ENCODE results near the gene HIRIP3.
A peak's percentile ranks its signal among the peaks of the same experiment; 100 is the strongest.
"Not testable (repeated sequence)": the region's sequence is repeated elsewhere in the genome, so short reads cannot be mapped to it uniquely, and the experiment has no call there.

HIRIP3 gene

GRCh38 chr16:29982560-29983419, 12.6 kb downstream of the HIRIP3 start:
- no peak for DNase-seq

- DNase-seq: no peak
Observed at GRCh38 chr16:29978564-29979270, 16.7 kb downstream of the HIRIP3 start.

- DNase-seq: no peak
Observed at GRCh38 chr16:29978081-29978480, 17.3 kb downstream of the HIRIP3 start.

DNA sequence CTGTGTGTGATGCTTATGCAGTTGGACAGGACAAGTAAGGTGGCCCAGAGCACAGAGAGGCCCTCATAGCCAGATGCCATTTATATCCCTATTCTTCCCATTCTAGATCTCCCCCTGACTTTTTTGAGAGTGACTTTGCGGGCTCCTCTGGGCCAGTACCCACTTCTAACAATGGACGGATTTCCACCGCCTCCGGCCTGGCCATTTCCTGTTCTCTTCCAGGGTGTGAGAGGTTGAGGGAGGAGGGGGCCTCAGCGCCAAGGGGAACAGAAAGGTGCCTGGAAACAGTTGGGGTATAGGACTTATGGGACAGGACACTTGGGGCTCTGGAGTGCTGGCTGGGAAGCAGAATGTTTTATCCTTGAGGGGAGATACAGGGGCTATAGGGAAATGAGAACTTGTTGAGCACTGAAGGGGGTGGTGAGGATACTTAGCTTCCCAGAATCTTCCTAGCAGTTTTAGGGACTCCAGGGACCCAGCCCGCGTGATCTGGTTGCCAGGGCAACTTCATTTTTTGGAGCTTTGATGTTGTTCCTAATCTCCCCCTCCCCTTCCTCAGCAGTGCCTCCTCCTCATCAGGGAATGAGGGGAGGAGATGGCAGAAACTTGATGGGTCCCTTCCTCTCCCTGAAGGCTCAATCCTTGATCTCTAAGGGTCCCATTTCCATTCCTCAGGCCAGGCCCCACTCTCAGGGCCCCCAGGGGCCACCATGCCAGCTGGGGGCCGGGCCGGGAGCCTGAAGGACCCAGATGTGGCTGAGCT, 18.2 kb downstream of the HIRIP3 start:
- no peak for DNase-seq

- DNase-seq: no peak
Observed at GRCh38 chr16:29975811-29976511, 19.5 kb downstream of the HIRIP3 start.

DNA sequence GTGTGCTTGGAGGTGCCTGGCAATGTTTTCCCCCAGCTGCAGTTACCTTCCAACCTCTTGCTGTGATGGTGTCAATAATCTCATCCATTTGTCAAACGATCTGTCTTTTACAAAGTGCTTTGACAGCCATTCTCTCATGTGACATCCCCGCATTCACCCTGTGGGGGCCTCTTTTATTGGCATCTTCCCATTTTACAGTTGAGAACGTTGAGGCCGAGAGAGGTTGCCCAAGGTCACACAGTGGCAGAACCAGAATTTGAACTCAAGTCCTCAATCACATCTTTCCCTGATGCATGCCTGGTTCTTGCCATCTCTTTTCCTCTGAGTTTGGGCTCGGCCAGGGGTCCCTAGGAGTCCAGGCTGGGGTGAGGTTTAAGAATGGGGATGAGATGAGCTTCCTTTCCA, 20.3 kb downstream of the HIRIP3 start:
- no peak for DNase-seq

DNA sequence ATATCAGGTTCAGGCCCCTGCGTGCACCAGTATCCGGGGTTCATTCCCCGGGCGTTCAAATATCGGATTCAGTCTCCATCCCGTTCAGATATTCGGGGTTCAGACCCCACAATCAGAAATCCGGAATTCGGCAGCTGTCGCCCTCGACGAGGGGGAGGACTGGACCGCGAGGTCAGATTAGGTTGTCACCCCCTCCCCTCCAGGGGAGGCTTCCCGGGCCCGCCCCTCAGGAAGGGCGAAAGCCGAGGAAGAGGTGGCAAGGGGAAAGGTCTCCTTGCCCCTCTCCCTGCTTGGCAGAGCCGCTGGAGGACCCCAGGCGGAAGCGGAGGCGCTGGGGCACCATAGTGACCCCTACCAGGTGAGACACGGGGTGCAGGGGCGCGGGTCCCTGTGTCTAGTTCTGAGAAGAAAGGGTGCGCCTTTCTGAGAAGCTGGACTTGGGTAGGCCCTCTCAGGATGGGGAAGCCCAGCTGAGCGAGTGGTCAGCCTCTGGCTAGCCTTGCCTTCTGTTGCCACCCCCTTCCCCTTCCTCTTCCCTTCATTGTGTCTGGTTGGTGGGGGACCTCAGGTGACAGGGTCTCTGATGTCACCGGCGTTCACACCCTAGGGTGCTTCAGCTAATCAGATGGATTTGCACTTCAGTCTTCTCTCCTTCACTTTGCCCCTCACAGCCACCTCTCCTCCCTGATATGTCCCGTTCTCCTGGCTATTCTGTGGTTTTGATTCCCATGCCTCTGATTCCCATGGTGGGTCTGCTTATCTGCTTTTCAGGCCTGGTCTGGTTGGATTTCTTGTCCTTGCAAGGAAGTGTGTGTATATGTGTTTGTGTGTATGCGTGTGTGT, 20.9 kb downstream of the HIRIP3 start:
- DNase-seq: no peak

- DNase-seq: peak; percentile 93
Observed at GRCh38 chr16:29973384-29974246, 21.8 kb downstream of the HIRIP3 start, which contains the start of gene TAOK2. Gene TAOK2, plus strand, starts transcription at chr16:29973868. Its CDS starts 3,905 bp downstream, at chr16:29977773.

- no peak for DNase-seq
Observed at GRCh38 chr16:29972992-29973383, 22.4 kb downstream of the HIRIP3 start.

GRCh38 chr16:29972500-29972899, 22.9 kb downstream of the HIRIP3 start:
- no peak for DNase-seq

DNA sequence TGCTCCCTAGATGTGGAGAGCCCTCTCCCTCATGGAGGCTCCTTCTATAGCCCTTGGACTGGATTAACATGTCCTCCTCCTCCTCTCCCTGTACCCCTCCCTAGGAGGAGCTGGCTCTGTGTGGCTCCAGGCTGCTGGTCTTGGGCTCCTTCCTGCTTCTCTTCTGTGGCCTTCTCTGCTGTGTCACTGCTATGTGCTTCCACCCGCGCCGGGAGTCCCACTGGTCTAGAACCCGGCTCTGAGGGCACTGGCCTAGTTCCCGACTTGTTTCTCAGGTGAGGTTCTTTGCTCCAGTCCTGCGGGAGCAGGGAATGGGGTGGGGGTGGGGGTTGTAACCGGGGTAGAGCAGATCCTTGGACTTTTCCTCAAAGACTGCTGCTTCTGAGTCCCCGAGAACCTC, 24.1 kb downstream of the HIRIP3 start:
- DNase-seq: no peak

- no peak for DNase-seq
Observed at GRCh38 chr16:29968205-29968604, 27.2 kb downstream of the HIRIP3 start.

- DNase-seq: no peak
Observed at GRCh38 chr16:29963021-29963743, 32.2 kb downstream of the HIRIP3 start.

DNA sequence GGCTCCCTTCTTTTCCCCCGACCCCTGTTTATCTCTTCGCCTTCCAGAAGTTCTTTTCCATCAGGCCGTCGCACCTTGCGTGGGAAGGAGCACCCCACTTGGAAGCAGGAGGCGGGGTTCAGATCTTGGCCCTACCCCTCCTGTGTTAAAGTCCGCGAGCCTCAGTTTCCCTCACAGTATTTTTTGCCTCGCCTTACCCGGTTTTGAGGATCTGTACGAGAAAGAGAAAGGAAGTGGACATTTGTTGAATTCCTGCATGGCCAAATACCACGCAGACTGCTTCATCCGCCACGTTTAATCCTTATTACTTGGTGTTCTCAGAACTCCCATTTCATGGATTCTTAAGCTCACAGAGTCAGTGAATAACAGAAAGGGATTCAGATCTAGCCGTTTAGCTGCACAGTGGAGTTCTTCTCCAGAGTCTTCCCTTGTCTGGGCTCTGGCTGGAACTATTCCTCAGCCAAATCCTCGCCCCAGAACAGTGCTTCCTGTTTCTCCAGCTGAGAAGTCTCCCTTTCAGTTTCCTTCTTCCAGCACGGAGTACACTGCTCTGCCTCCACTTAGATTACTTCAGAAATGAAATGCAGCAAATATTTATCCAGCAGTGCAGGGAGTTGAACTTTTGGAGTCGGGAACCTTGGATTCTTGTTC, 32.9 kb downstream of the HIRIP3 start:
- DNase-seq: no peak

DNA sequence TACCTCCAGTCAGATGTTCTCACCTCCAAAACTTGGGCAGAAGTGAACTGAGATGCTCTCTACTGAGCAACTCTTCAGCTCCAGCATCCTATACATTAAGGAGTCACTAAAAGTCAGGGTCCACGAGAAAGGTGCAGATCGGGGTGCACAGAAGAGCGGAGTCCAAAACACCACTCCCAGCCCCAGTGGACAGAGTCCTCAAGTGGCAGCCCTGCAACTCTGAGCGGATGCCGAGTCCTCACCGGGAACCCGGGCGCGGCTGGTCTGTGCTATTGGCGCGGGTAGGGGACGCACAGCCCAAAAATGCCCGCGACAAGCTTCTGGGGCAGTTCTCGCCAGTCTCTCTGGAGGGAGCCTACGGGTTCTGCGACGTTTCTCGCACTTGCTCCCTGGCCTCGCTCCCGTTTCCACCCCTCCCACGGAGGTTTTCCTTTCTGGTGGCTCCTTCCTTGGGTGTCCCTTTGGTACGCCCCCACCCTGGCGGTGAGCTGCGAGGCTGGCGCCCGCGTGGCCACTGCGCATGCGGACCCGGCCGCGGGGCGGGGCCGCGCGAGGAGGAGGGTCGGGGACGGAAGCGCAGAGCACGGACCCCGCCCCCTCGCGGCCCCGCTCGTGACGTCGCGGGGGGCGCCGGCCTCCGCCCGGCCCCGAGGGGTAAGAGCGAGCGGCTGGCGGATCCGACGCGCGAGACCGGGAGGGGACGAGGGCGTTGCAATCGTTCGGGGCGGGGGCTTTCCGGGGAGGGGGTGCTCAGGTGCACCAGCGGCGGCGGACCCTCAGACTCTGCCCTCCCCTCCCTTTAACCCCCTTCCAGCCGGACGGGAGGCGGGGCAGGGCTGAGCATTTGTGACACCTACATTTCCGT, 33.7 kb downstream of the HIRIP3 start, which contains the start of gene TMEM219:
TSS of gene TMEM219 (plus strand) at position 601 of the 865 bp plus-strand sequence. CDS start 1,065 bp downstream, outside the sequence.
- peak; percentile 93 for DNase-seq

DNA sequence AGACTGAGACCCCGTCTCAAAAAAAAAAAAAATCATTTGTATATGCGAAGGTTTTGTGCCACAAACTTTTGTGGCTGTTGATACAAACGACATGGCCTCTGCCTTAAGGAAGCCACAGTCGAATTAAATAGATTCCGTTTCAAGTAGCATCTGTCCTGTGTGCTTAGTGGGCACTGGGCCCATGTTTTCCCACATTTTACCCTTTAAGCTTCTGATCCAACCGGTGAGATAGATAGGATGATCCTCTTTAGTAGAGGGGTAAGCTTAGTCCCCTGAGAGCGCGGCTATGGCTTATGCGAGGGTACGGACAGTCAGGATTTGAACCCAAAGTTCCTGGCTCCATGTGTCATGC, 34.3 kb downstream of the HIRIP3 start:
- no peak for DNase-seq

DNA sequence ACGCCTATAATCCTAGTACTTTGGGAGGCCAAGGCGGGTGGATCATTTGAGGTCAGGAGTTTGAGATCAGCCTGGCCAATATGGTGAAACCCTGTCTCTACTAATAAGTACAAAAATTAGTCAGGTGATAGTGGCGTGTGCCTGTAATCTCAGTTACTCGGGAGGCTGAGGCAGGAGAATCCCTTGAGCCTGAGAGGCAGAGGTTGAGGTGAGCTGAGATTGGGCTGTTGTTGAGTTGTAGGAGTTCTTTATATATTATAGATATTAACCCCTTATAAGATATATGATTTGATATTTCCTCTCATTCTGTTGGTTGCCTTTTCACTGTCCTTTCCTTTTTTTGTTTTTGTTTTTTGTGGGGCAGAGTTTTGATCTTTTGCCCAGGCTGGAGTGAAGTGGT, 35.6 kb downstream of the HIRIP3 start:
- not testable (repeated sequence) for DNase-seq

- no peak for DNase-seq
Observed at GRCh38 chr16:29959293-29959692, 36.1 kb downstream of the HIRIP3 start.

All from stimulated activated CD4-positive, alpha-beta T cell treated with anti-CD3 and anti-CD28 coated beads, Interleukin-4, amount 100 ng/mL, for 1 hour (primary cell).